Thoracic aorta (tissue), 2 donors: ENCODE measurements around the gene LTBP1. TPM values are rescaled to one million over a fixed set of nuclear protein-coding genes. Genes with fewer than 3 reads are reported as not detected.

Experiments used
- ATAC-seq: fragments of 150-250 bp; one replicate; pipeline ENCODE4 v1.8.0; 2017; ENCODE audit warnings: low read depth; ENCODE audit not compliant: insufficient number of reproducible peaks, low FRiP score
- DNase-seq: peaks from one replicate; pipeline ENCODE4 v3.0.0-alpha.2; 2020; ENCODE audit warnings: low spot score
- H3K27ac ChIP-seq, 2 donors: fragments of 200-600 bp; sonication (generic); 1 replicate in 1 of 2; 2 replicates in 1 of 2; pipeline ENCODE4 v1.5.1; 2016; ENCODE audit warnings: mild to moderate bottlenecking in 2 of 2, moderate library complexity in 2 of 2
- H3K27me3 ChIP-seq: fragments of 200-600 bp; sonication (generic); replicated peaks from 2 replicates; pipeline ENCODE4 v1.6.0; 2016; ENCODE audit warnings: mild to moderate bottlenecking; ENCODE audit not compliant: insufficient read depth
- H3K36me3 ChIP-seq: fragments of 200-600 bp; sonication (generic); one replicate; pipeline ENCODE4 v1.5.1; 2016
- H3K4me1 ChIP-seq, 2 donors: fragments of 200-600 bp; sonication (generic); 1 replicate in 1 of 2; 2 replicates in 1 of 2; pipeline versions ENCODE4 v1.5.1 to v1.6.0; 2016; ENCODE audit warnings: low read depth in 2 of 2, mild to moderate bottlenecking in 1 of 2; ENCODE audit not compliant: control insufficient read depth in 1 of 2
- H3K4me3 ChIP-seq: fragments of 200-600 bp; sonication (generic); 2 replicates; pipeline ENCODE4 v1.5.1; 2016; ENCODE audit warnings: mild to moderate bottlenecking
- H3K9me3 ChIP-seq: fragments of 200-600 bp; sonication (generic); 2 replicates; pipeline ENCODE4 v1.5.1; 2016
- total RNA-seq, 2 donors: library from RNA; depleted of rRNA; stranded (reverse); fragments of >200 nt; gene quantifications; one replicate each; pipeline versions ENCODE4 v1.1.0 to v1.2.3, GENCODE V29; 2016
- TF ChIP-seq, protein P1 (sequence below): fragments of 200-600 bp; sonication (generic); IDR thresholded peaks from one replicate; pipeline ENCODE4 v1.5.1; 2019; ENCODE audit warnings: antibody characterized with exemption

Gene LTBP1
- total RNA-seq, 2 donors from 2014 or later: 584 to 786 TPM

DNA sequence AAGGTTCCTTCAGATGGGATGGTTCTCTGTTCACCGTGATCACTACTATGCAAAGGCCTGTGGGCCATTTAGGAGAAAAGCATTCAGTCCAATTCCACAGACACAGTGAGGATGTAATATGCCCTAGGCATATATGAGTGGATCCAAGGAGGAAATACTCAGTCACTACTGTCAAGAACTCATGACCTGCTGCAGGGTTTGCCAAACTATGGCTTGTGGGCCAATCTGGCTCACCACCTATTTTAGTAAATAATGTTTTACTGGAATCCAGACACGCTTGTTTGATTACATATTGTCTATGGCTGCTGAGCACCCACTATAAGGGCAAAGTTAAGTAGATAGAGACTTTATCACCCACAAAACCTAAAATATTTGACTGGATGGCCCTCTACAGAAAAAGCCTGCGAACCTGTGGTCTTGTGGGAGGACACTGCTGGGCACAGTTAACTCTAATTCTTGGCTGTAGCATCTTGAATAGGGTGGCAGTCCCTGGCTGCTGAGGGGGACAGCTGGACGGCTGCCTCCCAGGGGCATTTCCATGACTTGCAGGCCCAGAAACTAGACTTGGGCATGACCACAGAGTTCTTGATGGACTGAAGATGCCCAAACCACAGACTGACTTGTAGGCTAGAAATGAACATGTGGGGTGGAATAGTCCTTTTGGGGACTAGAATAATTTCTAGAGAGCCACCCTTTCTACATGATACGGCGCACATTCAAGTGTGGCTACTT is 20.6 kb upstream of the LTBP1 start:
- ATAC-seq (no peak), DNase-seq (no peak)
- H3K4me1 ChIP-seq: no peaks in the 10 kb centered on the region
- H3K9me3 ChIP-seq: no peaks in the 10 kb centered on the region
- H3K4me3 ChIP-seq: no peak overlapping the region
- H3K27ac ChIP-seq: no peak overlapping the region
- H3K36me3 ChIP-seq: no peaks in the 10 kb centered on the region
- no peaks in the 10 kb centered on the region for H3K27me3 ChIP-seq
- TF ChIP-seq, protein P1, sequence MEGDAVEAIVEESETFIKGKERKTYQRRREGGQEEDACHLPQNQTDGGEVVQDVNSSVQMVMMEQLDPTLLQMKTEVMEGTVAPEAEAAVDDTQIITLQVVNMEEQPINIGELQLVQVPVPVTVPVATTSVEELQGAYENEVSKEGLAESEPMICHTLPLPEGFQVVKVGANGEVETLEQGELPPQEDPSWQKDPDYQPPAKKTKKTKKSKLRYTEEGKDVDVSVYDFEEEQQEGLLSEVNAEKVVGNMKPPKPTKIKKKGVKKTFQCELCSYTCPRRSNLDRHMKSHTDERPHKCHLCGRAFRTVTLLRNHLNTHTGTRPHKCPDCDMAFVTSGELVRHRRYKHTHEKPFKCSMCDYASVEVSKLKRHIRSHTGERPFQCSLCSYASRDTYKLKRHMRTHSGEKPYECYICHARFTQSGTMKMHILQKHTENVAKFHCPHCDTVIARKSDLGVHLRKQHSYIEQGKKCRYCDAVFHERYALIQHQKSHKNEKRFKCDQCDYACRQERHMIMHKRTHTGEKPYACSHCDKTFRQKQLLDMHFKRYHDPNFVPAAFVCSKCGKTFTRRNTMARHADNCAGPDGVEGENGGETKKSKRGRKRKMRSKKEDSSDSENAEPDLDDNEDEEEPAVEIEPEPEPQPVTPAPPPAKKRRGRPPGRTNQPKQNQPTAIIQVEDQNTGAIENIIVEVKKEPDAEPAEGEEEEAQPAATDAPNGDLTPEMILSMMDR: no peak

DNA sequence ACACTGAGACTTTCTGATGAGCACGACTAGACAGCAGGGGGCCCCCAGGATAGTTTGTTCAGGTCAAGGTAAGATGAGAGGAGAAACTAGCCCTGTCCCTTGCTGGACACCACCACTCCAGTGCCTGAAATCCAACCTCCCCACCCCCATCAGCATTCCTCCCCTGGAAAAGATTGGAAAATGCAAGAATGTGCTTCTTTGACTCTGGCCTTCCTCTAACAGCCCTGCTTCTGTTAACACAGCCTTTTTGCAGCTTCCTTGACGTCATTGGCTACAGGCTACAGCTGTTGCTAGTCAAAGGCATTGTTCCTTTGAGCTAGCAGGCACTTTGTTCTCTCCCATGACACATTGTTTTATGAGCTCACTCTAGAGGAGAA is 20.1 kb upstream of the LTBP1 start:
- TF ChIP-seq, protein P1: no peak
- DNase-seq (no peak), ATAC-seq (no peak)
- no peak overlapping the region for H3K27ac ChIP-seq
- H3K4me3 ChIP-seq: no peak overlapping the region
- no peaks in the 10 kb centered on the region for H3K36me3 ChIP-seq
- no peaks in the 10 kb centered on the region for H3K9me3 ChIP-seq
- H3K4me1 ChIP-seq: no peaks in the 10 kb centered on the region
- no peaks in the 10 kb centered on the region for H3K27me3 ChIP-seq

DNA sequence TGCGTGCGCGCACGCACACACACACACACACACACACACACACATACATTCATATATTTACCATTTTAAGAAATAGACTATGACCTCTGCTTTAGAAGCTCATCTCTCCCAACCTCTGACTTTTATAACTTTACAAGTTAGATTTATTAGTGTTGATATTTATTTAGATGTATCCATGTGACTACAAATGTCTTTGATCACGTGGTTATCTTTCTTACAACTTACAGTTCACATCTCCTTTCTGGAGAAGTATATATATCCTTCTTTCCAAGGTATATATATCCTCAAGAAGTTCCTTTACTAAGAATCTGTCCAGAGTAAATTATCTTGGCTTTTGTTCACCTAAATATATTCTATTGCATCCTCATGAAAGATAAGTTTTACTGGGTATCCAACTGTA is 16.3 kb upstream of the LTBP1 start:
- Histone ChIP-seq H3K27me3 (no peaks in the 10 kb centered on the region), H3K9me3 (no peaks in the 10 kb centered on the region), H3K27ac (no peak overlapping the region), H3K4me3 (no peak overlapping the region), H3K36me3 (no peaks in the 10 kb centered on the region), H3K4me1 (no peaks in the 10 kb centered on the region)
- no peak for DNase-seq
- ATAC-seq: no peak
- TF ChIP-seq, protein P1: no peak

DNA sequence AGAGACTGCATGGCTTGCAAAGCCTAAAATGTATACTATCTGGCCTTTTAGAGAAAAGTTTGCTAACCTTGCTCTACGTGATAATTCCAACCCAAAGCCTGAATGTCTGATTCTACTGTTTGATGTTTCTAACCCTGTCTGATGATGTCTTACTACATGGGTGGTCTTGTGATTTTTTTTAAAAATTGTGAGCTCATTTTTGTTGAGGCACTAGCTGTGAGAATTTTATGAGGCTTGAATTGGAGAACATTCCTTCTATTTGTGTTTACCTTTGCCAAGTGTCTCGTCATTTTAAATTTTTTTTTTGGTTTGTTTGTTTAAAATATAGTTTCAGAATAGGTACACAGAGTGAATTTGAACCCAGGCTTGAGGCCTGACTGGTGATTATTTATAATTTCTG is 15.2 kb upstream of the LTBP1 start:
- Histone ChIP-seq H3K27me3 (no peaks in the 10 kb centered on the region), H3K4me3 (no peak overlapping the region), H3K27ac (no peak overlapping the region), H3K4me1 (no peaks in the 10 kb centered on the region), H3K9me3 (no peaks in the 10 kb centered on the region), H3K36me3 (no peaks in the 10 kb centered on the region)
- TF ChIP-seq, protein P1: no peak
- no peak for ATAC-seq
- no peak for DNase-seq

DNA sequence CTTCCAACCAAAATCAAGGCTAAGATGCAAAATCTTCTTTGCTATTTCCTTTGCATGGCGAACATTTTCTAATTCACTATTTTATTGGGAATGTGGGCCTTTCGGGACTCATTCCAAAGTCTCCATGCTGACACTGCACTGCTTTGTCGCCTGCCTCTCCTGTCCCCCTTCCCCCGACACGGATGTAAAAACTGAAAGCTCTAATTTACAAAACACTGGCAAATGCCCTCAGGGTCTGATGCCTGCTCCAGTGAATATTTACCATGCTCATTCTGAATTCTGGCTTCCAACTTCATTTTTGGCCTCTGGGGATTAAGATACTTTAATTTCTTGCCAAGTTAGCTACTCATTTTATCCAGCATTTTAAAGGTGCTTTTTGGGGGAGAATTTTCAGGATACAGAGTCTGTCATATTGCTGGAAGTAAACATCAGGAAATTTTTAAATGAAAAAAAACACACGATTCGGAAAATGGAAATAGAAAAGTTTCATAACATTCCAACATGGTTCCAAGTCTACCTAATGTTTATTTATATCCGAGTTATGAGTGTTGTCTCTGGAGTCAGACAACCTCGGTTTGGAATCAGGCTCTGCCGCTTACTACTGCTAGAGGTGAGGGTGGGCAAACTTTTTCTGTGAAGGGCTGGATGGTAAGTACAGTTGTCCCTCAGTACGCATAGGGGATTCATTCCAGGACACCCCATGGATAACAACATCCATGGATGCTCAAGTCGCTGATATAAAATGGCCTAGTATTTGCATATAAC is 14.6 kb upstream of the LTBP1 start:
- H3K27me3 ChIP-seq: no peaks in the 10 kb centered on the region
- no peaks in the 10 kb centered on the region for H3K4me1 ChIP-seq
- TF ChIP-seq, protein P1: no peak
- H3K36me3 ChIP-seq: no peaks in the 10 kb centered on the region
- DNase-seq (no peak), ATAC-seq (no peak)
- H3K4me3 ChIP-seq: no peak overlapping the region
- H3K9me3 ChIP-seq: no peaks in the 10 kb centered on the region
- H3K27ac ChIP-seq: no peak overlapping the region
